GM19438 (cell line): Measurements from ENCODE around the gene IL19.
"Not testable (repeated sequence)": the region's sequence is repeated elsewhere in the genome, so short reads cannot be mapped to it uniquely, and the experiment has no call there.

Source experiments
- ATAC-seq: cut with Tn5 transposase; IDR thresholded peaks from one replicate; pipeline ENCODE4 v1.9.1; 2021; ENCODE audit warnings: low read depth; ENCODE audit not compliant: unreplicated experiment

IL19 gene

GRCh38 chr1:206772243-206772937 lies 1.8 kb downstream of the IL19 start, which contains the start of gene IL10:
TSS of gene IL10 (minus strand) at chr1:206772494. CDS start at chr1:206772435, 59 bp downstream.
- ATAC-seq = no peak

GRCh38 chr1:206774093-206774492 lies 3.5 kb downstream of the IL19 start:
- no peak for ATAC-seq

GRCh38 chr1:206776229-206776628 lies 5.7 kb downstream of the IL19 start:
- ATAC-seq = no peak

GRCh38 chr1:206778031-206778430 lies 7.5 kb downstream of the IL19 start:
- no peak for ATAC-seq

- not testable (repeated sequence) for ATAC-seq
These were observed 8.3 kb downstream of the IL19 start for GRCh38 chr1:206778911-206779310.

- ATAC-seq = no peak
These were observed 9.1 kb downstream of the IL19 start for GRCh38 chr1:206779638-206780037.

- ATAC-seq = peak; percentile 59
These were observed 11.9 kb downstream of the IL19 start for GRCh38 chr1:206782448-206782847.

GRCh38 chr1:206783506-206783905 lies 12.9 kb downstream of the IL19 start:
- no peak for ATAC-seq

GRCh38 chr1:206784471-206784903 lies 13.9 kb downstream of the IL19 start:
- peak; percentile 57 for ATAC-seq

GRCh38 chr1:206785182-206785765 lies 14.7 kb downstream of the IL19 start:
- no peak for ATAC-seq

- ATAC-seq = no peak
These were observed 15.8 kb downstream of the IL19 start for GRCh38 chr1:206786212-206786886.

- ATAC-seq = no peak
These were observed 17.3 kb downstream of the IL19 start for GRCh38 chr1:206787891-206788290.

GRCh38 chr1:206788487-206789050 lies 18.0 kb downstream of the IL19 start:
- ATAC-seq = no peak

GRCh38 chr1:206790502-206791250 lies 20.1 kb downstream of the IL19 start:
- ATAC-seq = no peak

- no peak for ATAC-seq
These were observed 22.5 kb downstream of the IL19 start for GRCh38 chr1:206792939-206793607.

GRCh38 chr1:206793620-206794019 lies 23.0 kb downstream of the IL19 start:
- no peak for ATAC-seq

- no peak for ATAC-seq
These were observed 23.8 kb downstream of the IL19 start for GRCh38 chr1:206794294-206794908.

GRCh38 chr1:206796116-206796515 lies 25.5 kb downstream of the IL19 start:
- no peak for ATAC-seq

- ATAC-seq = no peak
These were observed 26.4 kb downstream of the IL19 start for GRCh38 chr1:206796981-206797402.
